ENCODE measurements around the gene LIPT2.

GRCh38 chr11:74485868-74486267 is 7.7 kb downstream of the LIPT2 start:
- TF ChIP-seq SMARCA5 (IDR thresholded peaks at IDR 0.05) (no peak), POLR2A (IDR thresholded peaks at IDR 0.05; ENCODE audit: low read depth, low read length) (no peak)

All from GM12878 (cell line).